Bronchial epithelial cell (primary cell): ENCODE measurements around the gene KLHL3. TPM values are rescaled to one million over a fixed set of nuclear protein-coding genes. Genes with fewer than 3 reads are reported as not detected.

ENCODE experiments used
- DNase-seq: peaks from one replicate; pipeline ENCODE4 v3.0.0-alpha.2; 2010; ENCODE audit warnings: low read depth
- FAIRE-seq: peaks from 2 replicates; lab custom pipeline; 2011; peaks lifted over from hg19 to GRCh38; lab: Jason Lieb, UNC
- H3K27me3 ChIP-seq: 2 replicates; pipeline ENCODE4 v1.5.1; 2011; ENCODE audit warnings: low read length; ENCODE audit not compliant: control insufficient read depth, insufficient read depth
- H3K36me3 ChIP-seq: 2 replicates; pipeline ENCODE4 v1.5.1; 2011; ENCODE audit warnings: low read length; ENCODE audit not compliant: control insufficient read depth, insufficient read depth
- H3K4me3 ChIP-seq: 2 replicates; pipeline ENCODE4 v1.5.1; 2011; ENCODE audit warnings: mild to moderate bottlenecking, low read depth, low read length, control low read depth
- CTCF ChIP-seq: IDR thresholded peaks from 2 replicates; pipeline ENCODE4 v1.5.1; 2011; ENCODE audit warnings: mild to moderate bottlenecking, moderate library complexity, low read length, control low read depth, inconsistent platforms; ENCODE audit not compliant: insufficient read depth, severe bottlenecking
- total RNA-seq: library from RNA; depleted of rRNA; stranded (reverse); fragments of >200 nt; gene quantifications from 2 replicates; pipeline ENCODE4 v1.2.1, GENCODE V29; 2014

Gene KLHL3
- total RNA-seq, 1 donor from 2014 or later: 0.53 TPM

- DNase-seq: peak; percentile 39
- no peaks in the 10 kb centered on the region for H3K27me3 ChIP-seq
- H3K4me3 ChIP-seq: no peak overlapping the region
- no peak for TF ChIP-seq CTCF
- H3K36me3 ChIP-seq: no peaks in the 10 kb centered on the region
- FAIRE-seq: no peak
Observed at GRCh38 chr5:137617528-137618205, 118.2 kb downstream of the KLHL3 start.

GRCh38 chr5:137616046-137616445, 119.8 kb downstream of the KLHL3 start:
- no peak for TF ChIP-seq CTCF
- DNase-seq (no peak), FAIRE-seq (no peak)
- Histone ChIP-seq H3K36me3 (no peaks in the 10 kb centered on the region), H3K4me3 (no peak overlapping the region), H3K27me3 (peaks cover 2% of the 10 kb centered on the region)

GRCh38 chr5:137615171-137615775, 120.6 kb downstream of the KLHL3 start:
- H3K4me3 ChIP-seq: no peak overlapping the region
- no peaks in the 10 kb centered on the region for H3K36me3 ChIP-seq
- H3K27me3 ChIP-seq: peaks cover 2% of the 10 kb centered on the region
- FAIRE-seq: no peak
- no peak for DNase-seq
- no peak for TF ChIP-seq CTCF

- DNase-seq: peak; percentile 37
- no peaks in the 10 kb centered on the region for H3K36me3 ChIP-seq
- H3K27me3 ChIP-seq: peaks cover 3% of the 10 kb centered on the region
- H3K4me3 ChIP-seq: no peak overlapping the region
- FAIRE-seq: no peak
- no peak for TF ChIP-seq CTCF
Observed at GRCh38 chr5:137613554-137614265, 122.2 kb downstream of the KLHL3 start.

- FAIRE-seq: no peak
- peaks cover 9% of the 10 kb centered on the region for H3K27me3 ChIP-seq
- DNase-seq: no peak
- no peak overlapping the region for H3K4me3 ChIP-seq
- TF ChIP-seq CTCF: no peak
- H3K36me3 ChIP-seq: no peaks in the 10 kb centered on the region
Observed at GRCh38 chr5:137612576-137612975, 123.3 kb downstream of the KLHL3 start.
